A549 (cell line): ENCODE results near the gene MRPS15. TPM values are rescaled to one million over a fixed set of nuclear protein-coding genes. Genes with fewer than 3 reads are reported as not detected.

Source experiments
- ATAC-seq, 2 experiments: fragments of 200-7000 bp in 1 of 2; fragments of >200 bp in 1 of 2; cut with Nextera tagmentation in 1 of 2; cut with Tn5 transposase in 1 of 2; 3 replicates each; pipeline versions ENCODE4 v1.8.0 to v1.9.1; 2018 to 2020; ENCODE audit warnings: mild to moderate bottlenecking in 1 of 2, moderate library complexity in 1 of 2
- CTCF ChIA-PET: fragments of 300-600 bp; sonication (Branson Sonifier 250); formaldehyde crosslinking; extraction: SDS; loops from one replicate; lab custom pipeline; 2021; ENCODE audit warnings: antibody characterized with exemption, inconsistent platforms; lab: Yijun Ruan, JAX
- POLR2A ChIA-PET: fragments of 350-600 bp; formaldehyde crosslinking; extraction: SDS; loops from one replicate; lab custom pipeline; 2021; ENCODE audit warnings: antibody characterized with exemption, inconsistent platforms; lab: Yijun Ruan, JAX
- DNase-seq, 2 experiments: peaks; one replicate each; pipeline versions ENCODE4 v3.0.0 to v3.0.0-alpha.2; 2011 to 2016; ENCODE audit warnings: low read depth in 1 of 2, low spot score in 1 of 2
- FAIRE-seq: peaks from 2 replicates; lab custom pipeline; 2011; peaks lifted over from hg19 to GRCh38; lab: Jason Lieb, UNC
- H3K27ac ChIP-seq, 2 experiments: fragments of >200 bp; sonication (Bioruptor Twin); formaldehyde crosslinking; 3 replicates each; pipeline ENCODE4 v1.5.1; 2016 to 2017
- H3K4me1 ChIP-seq: fragments of >200 bp; sonication (Bioruptor Twin); formaldehyde crosslinking; 3 replicates; pipeline ENCODE4 v1.6.1; 2016
- H3K4me2 ChIP-seq: fragments of >200 bp; sonication (Bioruptor Twin); formaldehyde crosslinking; 3 replicates; pipeline ENCODE4 v1.6.1; 2016
- H3K4me3 ChIP-seq: fragments of >200 bp; sonication (Bioruptor Twin); formaldehyde crosslinking; 3 replicates; pipeline ENCODE4 v1.5.1; 2016
- H3K9me3 ChIP-seq: fragments of >200 bp; sonication (Bioruptor Twin); formaldehyde crosslinking; 3 replicates; pipeline ENCODE4 v1.6.1; 2016
- CHD2 ChIP-seq: fragments of 150-350 bp; IDR thresholded peaks from 2 replicates; pipeline ENCODE4 v1.6.1; 2014; ENCODE audit warnings: low read length; ENCODE audit not compliant: partially characterized antibody
- CHD4 ChIP-seq: fragments of 200-600 bp; sonication (generic); IDR thresholded peaks from 2 replicates; pipeline ENCODE4 v1.6.1; 2016; ENCODE audit warnings: antibody characterized with exemption, mild to moderate bottlenecking, borderline replicate concordance
- EHMT2 ChIP-seq: fragments of 200-600 bp; sonication (generic); IDR thresholded peaks from 2 replicates; pipeline ENCODE4 v1.6.1; 2016; ENCODE audit warnings: antibody characterized with exemption, low read depth, mild to moderate bottlenecking, moderate library complexity
- FOSB ChIP-seq: fragments of 250-450 bp; sonication (Bioruptor Pico); IDR thresholded peaks from 2 replicates; pipeline ENCODE4 v1.5.0; 2020; ENCODE audit warnings: mild to moderate bottlenecking, moderate library complexity
- HDAC2 ChIP-seq: fragments of 200-600 bp; sonication (generic); IDR thresholded peaks from 2 replicates; pipeline ENCODE4 v1.6.1; 2016
- HEYL ChIP-seq: fragments of 250-450 bp; sonication (Bioruptor Pico); IDR thresholded peaks from 2 replicates; pipeline ENCODE4 v1.8.0; 2021; ENCODE audit warnings: mild to moderate bottlenecking, moderate library complexity
- HOXA7 ChIP-seq: fragments of 250-450 bp; sonication (Bioruptor Pico); IDR thresholded peaks from 2 replicates; pipeline ENCODE4 v1.5.0; 2020; ENCODE audit warnings: mild to moderate bottlenecking, moderate library complexity
- HOXB5 ChIP-seq: fragments of 250-450 bp; sonication (Bioruptor Pico); IDR thresholded peaks from 2 replicates; pipeline ENCODE4 v1.5.0; 2020; ENCODE audit warnings: mild to moderate bottlenecking, moderate library complexity
- JUN ChIP-seq, 2 experiments: fragments of >200 bp; sonication (Bioruptor Twin); formaldehyde crosslinking; IDR thresholded peaks; 2 replicates in 1 of 2; 3 replicates in 1 of 2; pipeline ENCODE4 v1.6.1; 2016 to 2017
- KDM5A ChIP-seq: fragments of 200-600 bp; sonication (generic); IDR thresholded peaks from 2 replicates; pipeline ENCODE4 v1.6.1; 2016; ENCODE audit warnings: antibody characterized with exemption, mild to moderate bottlenecking
- NPAS2 ChIP-seq: fragments of 250-450 bp; sonication (Bioruptor Pico); IDR thresholded peaks from 2 replicates; pipeline ENCODE4 v1.8.0; 2022; ENCODE audit warnings: mild to moderate bottlenecking, moderate library complexity, borderline replicate concordance
- POLR2AphosphoS2 ChIP-seq: conservative IDR thresholded peaks from 2 replicates; pipeline ENCODE4 v1.6.1; 2012; ENCODE audit warnings: low read length, improper control_type of control experiment, inconsistent platforms
- RAD21 ChIP-seq, 2 experiments: fragments of >200 bp in 1 of 2; sonication (Bioruptor Twin) in 1 of 2; formaldehyde crosslinking in 1 of 2; IDR thresholded peaks in 1 of 2; conservative IDR thresholded peaks in 1 of 2; 2 replicates in 1 of 2; 3 replicates in 1 of 2; pipeline ENCODE4 v1.6.1; 2012 to 2018; ENCODE audit warnings: inconsistent platforms in 1 of 2
- SMC3 ChIP-seq: fragments of >200 bp; sonication (Bioruptor Twin); formaldehyde crosslinking; IDR thresholded peaks from 3 replicates; pipeline ENCODE4 v1.6.1; 2018; ENCODE audit warnings: inconsistent platforms
- TFCP2L1 ChIP-seq: fragments of 250-450 bp; sonication (Bioruptor Pico); IDR thresholded peaks from 2 replicates; pipeline ENCODE4 v1.5.0; 2021; ENCODE audit warnings: mild to moderate bottlenecking
- TP53 ChIP-seq: fragments of 250-450 bp; sonication (Bioruptor Pico); IDR thresholded peaks from 2 replicates; pipeline ENCODE4 v1.5.0; 2021; ENCODE audit warnings: mild to moderate bottlenecking, moderate library complexity
- WGBS: methylation state at CpG from one replicate; pipeline ENCODE4 v1.1.6; 2017; ENCODE audit errors: missing lambda C conversion rate; 5-methylcytosine and 5-hydroxymethylcytosine counted together
- polyA plus RNA-seq, 4 experiments: library from polyadenylated mRNA; depleted of rRNA in 3 of 4; stranded (reverse); fragments of >200 nt; fragmentation: RNase III in 1 of 4; extraction: RNeasy Plus Mini Kit Qiagen cat#74134 plus additional on column Dnase treatment in 1 of 4; gene quantifications; 2 replicates in 3 of 4; 3 replicates in 1 of 4; pipeline ENCODE4 v1.2.3, GENCODE V29; 2011 to 2017
- TF ChIP-seq, protein P1 (sequence below): fragments of 200-600 bp; sonication (generic); IDR thresholded peaks from 2 replicates; pipeline ENCODE4 v1.6.1; 2016; ENCODE audit warnings: antibody characterized with exemption, mild to moderate bottlenecking, moderate library complexity
- TF ChIP-seq, protein P2 (sequence below): fragments of >200 bp; sonication (Bioruptor Twin); formaldehyde crosslinking; IDR thresholded peaks from 3 replicates; pipeline ENCODE4 v1.5.1; 2016
- TF ChIP-seq, protein P3 (sequence below): fragments of 450-650 bp; IDR thresholded peaks from 2 replicates; pipeline ENCODE4 v1.6.1; 2014; ENCODE audit warnings: antibody characterized with exemption

MRPS15 gene
- polyA plus RNA-seq, 2 of the 4 experiments (the other 2 are of a cell fraction), result 74.7 to 79.7 TPM

DNA sequence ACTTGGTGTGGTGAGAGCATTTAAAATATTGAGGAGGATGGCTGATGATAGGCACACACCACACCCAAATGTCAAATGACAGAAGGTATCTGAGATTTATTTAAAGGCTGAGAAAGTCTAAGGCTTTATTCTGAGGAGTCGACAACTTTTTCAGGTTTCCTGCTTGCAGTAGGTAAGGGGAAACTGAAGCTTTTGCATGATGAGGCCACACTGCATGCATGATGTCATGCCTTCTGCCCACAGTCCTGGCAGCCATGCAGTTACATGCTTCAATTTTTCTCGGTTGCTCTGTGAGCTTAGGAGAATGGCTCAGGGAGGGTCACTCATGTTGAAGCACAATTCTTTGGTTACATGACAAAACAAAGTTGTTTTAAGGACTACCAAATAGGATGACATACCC, 20.9 kb downstream of the MRPS15 start:
- H3K27ac ChIP-seq, result no peak overlapping the region
- ATAC-seq (no peak), FAIRE-seq (no peak), DNase-seq (no peak)
- H3K4me2 ChIP-seq, result no peak overlapping the region
- CTCF ChIA-PET, result no interaction called here
- H3K9me3 ChIP-seq, result no peaks in the 10 kb centered on the region
- H3K4me3 ChIP-seq, result no peak overlapping the region
- TF ChIP-seq TFCP2L1 (no peak), HOXA7 (no peak), POLR2AphosphoS2 (no peak), RAD21 (conservative IDR thresholded peaks at IDR 0.05 in 1 of 2, IDR thresholded peaks at IDR 0.05 in 1 of 2) (no peak), CHD2 (no peak), FOSB (CRISPR knock-in tag) (no peak), CHD4 (no peak)
- TF ChIP-seq, protein P1, sequence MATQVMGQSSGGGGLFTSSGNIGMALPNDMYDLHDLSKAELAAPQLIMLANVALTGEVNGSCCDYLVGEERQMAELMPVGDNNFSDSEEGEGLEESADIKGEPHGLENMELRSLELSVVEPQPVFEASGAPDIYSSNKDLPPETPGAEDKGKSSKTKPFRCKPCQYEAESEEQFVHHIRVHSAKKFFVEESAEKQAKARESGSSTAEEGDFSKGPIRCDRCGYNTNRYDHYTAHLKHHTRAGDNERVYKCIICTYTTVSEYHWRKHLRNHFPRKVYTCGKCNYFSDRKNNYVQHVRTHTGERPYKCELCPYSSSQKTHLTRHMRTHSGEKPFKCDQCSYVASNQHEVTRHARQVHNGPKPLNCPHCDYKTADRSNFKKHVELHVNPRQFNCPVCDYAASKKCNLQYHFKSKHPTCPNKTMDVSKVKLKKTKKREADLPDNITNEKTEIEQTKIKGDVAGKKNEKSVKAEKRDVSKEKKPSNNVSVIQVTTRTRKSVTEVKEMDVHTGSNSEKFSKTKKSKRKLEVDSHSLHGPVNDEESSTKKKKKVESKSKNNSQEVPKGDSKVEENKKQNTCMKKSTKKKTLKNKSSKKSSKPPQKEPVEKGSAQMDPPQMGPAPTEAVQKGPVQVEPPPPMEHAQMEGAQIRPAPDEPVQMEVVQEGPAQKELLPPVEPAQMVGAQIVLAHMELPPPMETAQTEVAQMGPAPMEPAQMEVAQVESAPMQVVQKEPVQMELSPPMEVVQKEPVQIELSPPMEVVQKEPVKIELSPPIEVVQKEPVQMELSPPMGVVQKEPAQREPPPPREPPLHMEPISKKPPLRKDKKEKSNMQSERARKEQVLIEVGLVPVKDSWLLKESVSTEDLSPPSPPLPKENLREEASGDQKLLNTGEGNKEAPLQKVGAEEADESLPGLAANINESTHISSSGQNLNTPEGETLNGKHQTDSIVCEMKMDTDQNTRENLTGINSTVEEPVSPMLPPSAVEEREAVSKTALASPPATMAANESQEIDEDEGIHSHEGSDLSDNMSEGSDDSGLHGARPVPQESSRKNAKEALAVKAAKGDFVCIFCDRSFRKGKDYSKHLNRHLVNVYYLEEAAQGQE, result no peak
- no peaks in the 10 kb centered on the region for H3K4me1 ChIP-seq
- POLR2A ChIA-PET, result no interaction called here
- WGBS, result 44% methylated on average over 2 of the region's 2 CpGs

DNA sequence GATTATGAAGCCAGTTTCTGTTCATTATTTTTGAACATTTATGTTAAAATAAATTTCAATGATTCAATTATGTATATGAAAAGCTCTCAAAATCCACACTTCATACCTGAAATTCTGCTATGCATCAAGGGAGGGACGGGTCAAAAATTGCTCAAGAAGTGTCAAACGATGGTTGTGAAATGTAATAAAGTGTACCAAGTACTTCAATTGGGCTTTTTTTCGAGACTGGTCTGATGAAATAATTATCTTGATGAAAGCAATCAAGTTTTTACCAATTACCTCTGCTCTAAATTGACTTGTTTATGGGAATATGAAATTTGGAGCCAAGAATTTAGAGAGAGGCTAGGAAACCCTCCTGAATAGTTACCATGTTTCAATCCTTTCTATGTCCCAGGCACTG, 21.8 kb downstream of the MRPS15 start:
- no peak for FAIRE-seq
- TF ChIP-seq JUN (IDR thresholded peaks at IDR 0.05) (no peak), KDM5A (no peak), TP53 (CRISPR knock-in tag) (no peak), HEYL (CRISPR knock-in tag) (no peak), CHD2 (no peak), SMC3 (no peak), HDAC2 (no peak), NPAS2 (CRISPR knock-in tag) (no peak), HOXB5 (CRISPR knock-in tag) (no peak), EHMT2 (no peak)
- TF ChIP-seq, protein P2, sequence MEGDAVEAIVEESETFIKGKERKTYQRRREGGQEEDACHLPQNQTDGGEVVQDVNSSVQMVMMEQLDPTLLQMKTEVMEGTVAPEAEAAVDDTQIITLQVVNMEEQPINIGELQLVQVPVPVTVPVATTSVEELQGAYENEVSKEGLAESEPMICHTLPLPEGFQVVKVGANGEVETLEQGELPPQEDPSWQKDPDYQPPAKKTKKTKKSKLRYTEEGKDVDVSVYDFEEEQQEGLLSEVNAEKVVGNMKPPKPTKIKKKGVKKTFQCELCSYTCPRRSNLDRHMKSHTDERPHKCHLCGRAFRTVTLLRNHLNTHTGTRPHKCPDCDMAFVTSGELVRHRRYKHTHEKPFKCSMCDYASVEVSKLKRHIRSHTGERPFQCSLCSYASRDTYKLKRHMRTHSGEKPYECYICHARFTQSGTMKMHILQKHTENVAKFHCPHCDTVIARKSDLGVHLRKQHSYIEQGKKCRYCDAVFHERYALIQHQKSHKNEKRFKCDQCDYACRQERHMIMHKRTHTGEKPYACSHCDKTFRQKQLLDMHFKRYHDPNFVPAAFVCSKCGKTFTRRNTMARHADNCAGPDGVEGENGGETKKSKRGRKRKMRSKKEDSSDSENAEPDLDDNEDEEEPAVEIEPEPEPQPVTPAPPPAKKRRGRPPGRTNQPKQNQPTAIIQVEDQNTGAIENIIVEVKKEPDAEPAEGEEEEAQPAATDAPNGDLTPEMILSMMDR, result no peak
- TF ChIP-seq, protein P3, sequence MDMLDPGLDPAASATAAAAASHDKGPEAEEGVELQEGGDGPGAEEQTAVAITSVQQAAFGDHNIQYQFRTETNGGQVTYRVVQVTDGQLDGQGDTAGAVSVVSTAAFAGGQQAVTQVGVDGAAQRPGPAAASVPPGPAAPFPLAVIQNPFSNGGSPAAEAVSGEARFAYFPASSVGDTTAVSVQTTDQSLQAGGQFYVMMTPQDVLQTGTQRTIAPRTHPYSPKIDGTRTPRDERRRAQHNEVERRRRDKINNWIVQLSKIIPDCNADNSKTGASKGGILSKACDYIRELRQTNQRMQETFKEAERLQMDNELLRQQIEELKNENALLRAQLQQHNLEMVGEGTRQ, result no peak
- no peaks in the 10 kb centered on the region for H3K4me1 ChIP-seq
- no peaks in the 10 kb centered on the region for H3K9me3 ChIP-seq
- POLR2A ChIA-PET, result no interaction called here
- no peak for DNase-seq
- CTCF ChIA-PET, result interaction anchor here (0.6 kb wide), 1 partner anchor 122 kb away, joined by 3 read pairs; no protein-coding TSS in a partner anchor
- H3K27ac ChIP-seq, result no peak overlapping the region
- no peak overlapping the region for H3K4me3 ChIP-seq
- no peak overlapping the region for H3K4me2 ChIP-seq
- ATAC-seq, result no peak
- 37% methylated on average over 3 of the region's 3 CpGs for WGBS
